ENCODE data around the gene MAGI2.

- TF ChIP-seq, protein P1, sequence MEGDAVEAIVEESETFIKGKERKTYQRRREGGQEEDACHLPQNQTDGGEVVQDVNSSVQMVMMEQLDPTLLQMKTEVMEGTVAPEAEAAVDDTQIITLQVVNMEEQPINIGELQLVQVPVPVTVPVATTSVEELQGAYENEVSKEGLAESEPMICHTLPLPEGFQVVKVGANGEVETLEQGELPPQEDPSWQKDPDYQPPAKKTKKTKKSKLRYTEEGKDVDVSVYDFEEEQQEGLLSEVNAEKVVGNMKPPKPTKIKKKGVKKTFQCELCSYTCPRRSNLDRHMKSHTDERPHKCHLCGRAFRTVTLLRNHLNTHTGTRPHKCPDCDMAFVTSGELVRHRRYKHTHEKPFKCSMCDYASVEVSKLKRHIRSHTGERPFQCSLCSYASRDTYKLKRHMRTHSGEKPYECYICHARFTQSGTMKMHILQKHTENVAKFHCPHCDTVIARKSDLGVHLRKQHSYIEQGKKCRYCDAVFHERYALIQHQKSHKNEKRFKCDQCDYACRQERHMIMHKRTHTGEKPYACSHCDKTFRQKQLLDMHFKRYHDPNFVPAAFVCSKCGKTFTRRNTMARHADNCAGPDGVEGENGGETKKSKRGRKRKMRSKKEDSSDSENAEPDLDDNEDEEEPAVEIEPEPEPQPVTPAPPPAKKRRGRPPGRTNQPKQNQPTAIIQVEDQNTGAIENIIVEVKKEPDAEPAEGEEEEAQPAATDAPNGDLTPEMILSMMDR (IDR thresholded peaks at IDR 0.05): no peak
- TF ChIP-seq POLR2AphosphoS5 (IDR thresholded peaks at IDR 0.05; ENCODE audit: insufficient read depth in 1 of 2, low read depth in 1 of 2) (no peak), POLR2A (IDR thresholded peaks at IDR 0.05) (no peak)
Observed at GRCh38 chr7:79286181-79286580, 167.3 kb downstream of the MAGI2 start.
